Measurements from ENCODE around the gene OCEL1.

DNA sequence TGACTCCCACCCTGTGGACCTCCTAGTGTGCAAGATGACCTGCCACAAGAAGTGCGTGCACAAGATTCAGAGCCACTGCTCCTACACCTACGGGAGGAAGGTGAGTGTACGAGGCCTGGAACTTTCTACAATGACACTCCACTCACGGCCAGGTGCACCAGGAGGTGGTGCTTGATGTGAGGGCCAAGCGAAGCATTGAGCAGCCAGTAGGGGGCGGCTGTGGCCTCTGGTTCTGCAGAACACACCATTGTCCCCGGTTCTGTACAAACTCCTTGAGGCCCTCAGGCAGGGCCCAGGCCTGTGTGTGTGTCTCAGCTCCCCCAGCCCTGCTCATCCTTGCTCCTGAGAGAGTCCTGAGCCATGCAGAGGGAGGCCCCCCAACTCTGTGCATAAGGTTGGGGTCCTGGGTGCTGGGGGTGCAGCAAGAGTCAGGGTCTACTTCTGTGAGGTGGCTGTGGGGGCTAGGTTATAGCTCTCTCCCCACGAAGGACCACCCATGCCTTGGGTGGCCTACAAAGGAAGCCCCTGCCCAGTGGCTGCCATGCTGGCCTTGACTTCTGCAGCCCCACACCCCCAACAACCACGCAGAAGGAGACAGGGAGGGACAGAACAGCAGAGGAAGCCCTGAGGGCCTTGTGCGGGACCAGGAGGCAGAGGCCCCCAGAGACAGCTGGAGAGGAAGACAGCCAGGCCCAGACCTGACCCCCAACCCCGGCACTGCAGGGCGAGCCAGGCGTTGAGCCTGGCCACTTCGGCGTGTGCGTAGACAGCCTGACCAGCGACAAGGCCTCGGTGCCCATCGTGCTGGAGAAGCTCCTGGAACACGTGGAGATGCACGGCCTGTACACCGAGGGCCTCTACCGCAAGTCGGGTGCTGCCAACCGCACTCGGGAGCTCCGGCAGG, 20.5 kb upstream of the OCEL1 start:
- TF ChIP-seq, protein P1, sequence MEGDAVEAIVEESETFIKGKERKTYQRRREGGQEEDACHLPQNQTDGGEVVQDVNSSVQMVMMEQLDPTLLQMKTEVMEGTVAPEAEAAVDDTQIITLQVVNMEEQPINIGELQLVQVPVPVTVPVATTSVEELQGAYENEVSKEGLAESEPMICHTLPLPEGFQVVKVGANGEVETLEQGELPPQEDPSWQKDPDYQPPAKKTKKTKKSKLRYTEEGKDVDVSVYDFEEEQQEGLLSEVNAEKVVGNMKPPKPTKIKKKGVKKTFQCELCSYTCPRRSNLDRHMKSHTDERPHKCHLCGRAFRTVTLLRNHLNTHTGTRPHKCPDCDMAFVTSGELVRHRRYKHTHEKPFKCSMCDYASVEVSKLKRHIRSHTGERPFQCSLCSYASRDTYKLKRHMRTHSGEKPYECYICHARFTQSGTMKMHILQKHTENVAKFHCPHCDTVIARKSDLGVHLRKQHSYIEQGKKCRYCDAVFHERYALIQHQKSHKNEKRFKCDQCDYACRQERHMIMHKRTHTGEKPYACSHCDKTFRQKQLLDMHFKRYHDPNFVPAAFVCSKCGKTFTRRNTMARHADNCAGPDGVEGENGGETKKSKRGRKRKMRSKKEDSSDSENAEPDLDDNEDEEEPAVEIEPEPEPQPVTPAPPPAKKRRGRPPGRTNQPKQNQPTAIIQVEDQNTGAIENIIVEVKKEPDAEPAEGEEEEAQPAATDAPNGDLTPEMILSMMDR (conservative IDR thresholded peaks at IDR 0.05; ENCODE audit: low read length): peak; percentile 80
- no peak for TF ChIP-seq EZH2phosphoT487 (IDR thresholded peaks at IDR 0.05; ENCODE audit: borderline replicate concordance, low read depth, low read length)

Data from OCI-LY7 (cell line).